IPS-20b (cell line): ENCODE data around the gene LCE3C.
"Not testable (repeated sequence)": the region's sequence is repeated elsewhere in the genome, so short reads cannot be mapped to it uniquely, and the experiment has no call there.

Source experiments
- H3K27ac ChIP-seq: one replicate; pipeline ENCODE4 v1.5.1; 2013; ENCODE audit warnings: low read length
- H3K27me3 ChIP-seq: 2 replicates; pipeline ENCODE4 v1.6.1; 2013; ENCODE audit warnings: mild to moderate bottlenecking, low read length, inconsistent platforms; ENCODE audit not compliant: insufficient read depth
- H3K36me3 ChIP-seq: 2 replicates; pipeline ENCODE4 v1.6.1; 2013; ENCODE audit warnings: low read depth, mild to moderate bottlenecking, inconsistent platforms, low read length, moderate library complexity; ENCODE audit not compliant: insufficient read depth
- H3K4me1 ChIP-seq: 2 replicates; pipeline ENCODE4 v1.6.1; 2013; ENCODE audit warnings: mild to moderate bottlenecking, control low read depth, inconsistent platforms, low read length, moderate library complexity; ENCODE audit not compliant: insufficient read depth
- H3K4me3 ChIP-seq: 2 replicates; pipeline ENCODE4 v1.5.1; 2013; ENCODE audit warnings: mild to moderate bottlenecking, low read length, inconsistent platforms
- H3K9ac ChIP-seq: 2 replicates; pipeline ENCODE4 v1.6.1; 2013; ENCODE audit warnings: low read depth, mild to moderate bottlenecking, inconsistent platforms, low read length, moderate library complexity
- H3K9me3 ChIP-seq: 2 replicates; pipeline ENCODE4 v1.6.1; 2013; ENCODE audit warnings: mild to moderate bottlenecking, low read depth, low read length, inconsistent platforms; ENCODE audit not compliant: insufficient read depth

LCE3C gene, protein sequence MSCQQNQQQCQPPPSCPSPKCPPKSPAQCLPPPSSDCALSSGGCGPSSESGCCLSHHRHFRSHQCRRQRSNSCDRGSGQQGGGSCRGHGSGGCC

DNA sequence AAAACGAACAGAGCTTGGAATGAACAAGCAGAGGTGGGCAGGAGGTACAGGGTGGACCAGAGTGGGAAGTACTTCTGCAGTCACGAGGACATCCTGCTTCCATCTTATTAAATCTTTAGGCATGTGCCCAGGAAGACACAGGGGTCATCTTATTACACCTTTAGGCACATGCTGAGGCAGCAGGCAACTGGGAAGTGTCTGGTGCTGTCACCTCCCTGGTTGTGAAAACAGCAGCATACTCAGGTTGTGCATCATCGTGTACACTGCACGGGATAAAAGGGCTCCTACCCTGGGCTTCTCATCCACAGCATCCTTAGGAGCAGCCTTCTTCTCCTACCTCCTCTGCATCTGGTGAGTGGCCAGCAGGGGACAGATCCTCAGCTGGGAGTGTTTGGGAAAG, at the start of gene LCE3C:
LCE3C (plus strand) TSS at position 301 of the 400 bp plus-strand sequence. CDS start 498 bp downstream, outside the sequence.
- no peaks in the 10 kb centered on the region for H3K4me1 ChIP-seq
- H3K4me3 ChIP-seq = no peak within 1 kb of the TSS
- H3K27me3 ChIP-seq = no peaks in the 10 kb centered on the region
- H3K9ac ChIP-seq = no peak within 1 kb of the TSS
- no peak within 1 kb of the TSS for H3K27ac ChIP-seq
- no peaks in the 10 kb centered on the region for H3K36me3 ChIP-seq
- H3K9me3 ChIP-seq = no peaks in the 10 kb centered on the region

DNA sequence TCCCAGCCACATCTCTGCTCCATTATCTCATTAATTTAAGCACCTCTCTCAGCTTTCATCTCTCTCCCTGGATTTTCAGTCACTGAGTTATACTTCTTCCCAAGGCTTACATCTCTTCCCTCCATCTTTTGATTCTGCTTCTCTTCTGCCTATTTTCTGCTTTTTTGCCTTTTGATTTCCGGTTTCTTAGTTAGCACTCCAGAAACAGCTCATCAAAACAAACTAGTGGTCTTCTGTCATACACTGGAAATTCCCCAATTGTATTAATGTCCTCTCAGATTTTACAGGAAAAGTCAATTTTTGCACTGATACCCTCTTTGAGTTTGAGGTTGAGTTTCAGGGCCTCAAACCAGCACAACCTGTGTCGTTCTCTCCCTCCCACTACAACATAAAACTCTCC, 34.9 kb upstream of the LCE3C start:
- Histone ChIP-seq H3K27me3 (no peaks in the 10 kb centered on the region), H3K36me3 (no peaks in the 10 kb centered on the region), H3K27ac (no peak overlapping the region), H3K4me1 (no peaks in the 10 kb centered on the region), H3K4me3 (no peak overlapping the region), H3K9me3 (peaks cover 77% of the 10 kb centered on the region), H3K9ac (no peak overlapping the region)

DNA sequence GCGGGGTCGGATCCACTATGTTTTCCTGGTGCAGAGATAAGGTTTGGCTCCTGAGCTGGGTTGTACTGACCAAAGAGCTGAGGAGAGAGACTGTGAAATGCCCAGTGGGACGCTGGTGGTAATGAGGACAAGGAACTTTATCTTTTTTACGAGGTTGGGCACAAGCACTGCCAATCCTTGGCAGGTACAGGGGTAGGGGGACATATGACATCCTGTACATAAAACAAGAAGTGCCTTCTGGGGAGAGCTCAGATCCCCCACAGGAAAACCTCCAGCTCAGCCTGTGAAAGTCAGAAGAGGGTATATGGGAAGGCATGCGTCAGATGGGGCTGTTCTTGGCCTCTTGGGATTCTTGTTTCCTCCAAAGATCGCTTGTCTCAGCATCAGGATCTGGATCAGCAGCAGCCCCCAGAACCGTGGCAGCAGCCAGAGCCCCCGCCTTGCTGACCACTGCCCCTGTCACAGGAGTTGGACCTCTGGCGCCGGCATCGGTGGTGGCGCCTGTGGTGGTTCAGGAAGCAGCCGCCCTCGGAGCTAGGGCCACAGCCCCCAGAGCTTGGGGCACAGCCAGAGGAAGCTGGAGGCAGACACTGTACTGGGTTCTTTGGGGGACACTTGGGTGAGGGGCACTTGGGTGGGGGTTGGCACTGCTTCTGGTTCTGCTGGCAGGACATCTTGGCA, 34.4 kb upstream of the LCE3C start:
- Histone ChIP-seq H3K36me3 (no peaks in the 10 kb centered on the region), H3K27ac (no peak overlapping the region), H3K9ac (no peak overlapping the region), H3K4me3 (no peak overlapping the region), H3K4me1 (no peaks in the 10 kb centered on the region), H3K27me3 (no peaks in the 10 kb centered on the region), H3K9me3 (peaks cover 78% of the 10 kb centered on the region)

DNA sequence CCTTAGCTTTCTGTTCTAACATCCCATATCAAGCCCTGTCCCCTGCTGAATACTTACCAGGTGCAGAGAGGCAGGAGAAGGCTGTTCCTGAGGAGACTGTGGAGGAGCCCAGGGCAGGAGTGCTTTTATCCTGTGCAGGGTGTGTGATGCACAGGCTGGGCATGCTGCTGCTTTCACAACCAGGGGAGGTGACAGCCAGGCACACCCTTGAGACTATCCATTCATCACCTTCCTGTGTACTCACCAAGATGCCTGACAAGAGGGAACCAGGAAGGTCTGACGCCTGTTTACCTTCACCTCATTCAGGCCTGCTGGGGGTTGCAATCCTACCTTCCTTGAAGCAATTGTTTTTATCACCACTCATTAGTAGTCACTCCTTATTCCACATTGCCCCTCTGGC, 33.4 kb upstream of the LCE3C start, which contains the start of gene LCE3E:
LCE3E (minus strand) TSS at position 100 of the 400 bp plus-strand sequence. CDS start 572 bp downstream, outside the sequence.
- Histone ChIP-seq H3K9ac (no peak within 1 kb of the TSS), H3K27me3 (no peaks in the 10 kb centered on the region), H3K4me3 (no peak within 1 kb of the TSS), H3K36me3 (no peaks in the 10 kb centered on the region), H3K27ac (no peak within 1 kb of the TSS), H3K4me1 (no peaks in the 10 kb centered on the region), H3K9me3 (peaks cover 75% of the 10 kb centered on the region)

DNA sequence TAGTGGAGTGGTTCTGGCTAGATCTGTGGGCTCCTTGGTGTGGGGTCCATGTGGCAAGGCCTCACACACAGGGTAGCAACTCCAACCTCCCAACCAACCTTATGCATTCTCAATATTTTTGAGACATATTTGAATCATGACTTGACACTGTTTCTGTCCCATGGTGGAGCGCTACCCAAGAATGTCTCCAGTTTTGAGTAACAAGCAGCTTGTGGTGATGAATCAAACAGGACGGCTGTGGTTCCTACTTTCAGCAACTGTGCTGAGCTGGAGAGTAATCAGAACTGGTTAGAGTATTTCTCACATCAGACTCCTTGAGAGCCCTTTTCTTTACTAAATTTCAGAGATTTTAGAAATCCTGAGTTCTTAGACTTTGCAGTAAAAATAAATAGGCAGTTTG, 22.9 kb upstream of the LCE3C start:
- Histone ChIP-seq H3K9me3 (peaks cover 64% of the 10 kb centered on the region), H3K9ac (no peak overlapping the region), H3K36me3 (no peaks in the 10 kb centered on the region), H3K4me3 (no peak overlapping the region), H3K4me1 (peaks cover 3% of the 10 kb centered on the region; the same call in 1 of the 2 replicates), H3K27ac (no peak overlapping the region), H3K27me3 (no peaks in the 10 kb centered on the region)

DNA sequence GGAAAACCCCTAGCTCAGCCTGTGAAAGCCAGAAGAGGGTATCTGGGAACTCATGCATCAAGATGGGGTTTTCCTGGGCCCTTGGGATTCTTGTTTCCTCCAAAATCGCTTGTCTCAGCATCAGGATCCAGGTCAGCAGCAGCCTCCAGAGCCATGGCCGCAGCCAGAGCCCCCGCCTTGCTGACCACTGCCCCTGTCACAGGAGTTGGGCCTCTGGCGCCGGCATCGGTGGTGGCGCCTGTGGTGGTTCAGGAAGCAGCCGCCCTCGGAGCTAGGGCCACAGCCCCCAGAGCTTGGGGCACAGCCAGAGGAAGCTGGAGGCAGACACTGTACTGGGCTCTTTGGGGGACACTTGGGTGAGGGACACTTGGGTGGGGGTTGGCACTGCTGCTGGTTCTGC, 20.5 kb upstream of the LCE3C start:
- H3K36me3 ChIP-seq, H3K4me1 ChIP-seq, H3K27ac ChIP-seq, H3K9ac ChIP-seq, H3K4me3 ChIP-seq, H3K27me3 ChIP-seq: not testable (repeated sequence)
- peaks cover 51% of the 10 kb centered on the region for H3K9me3 ChIP-seq

DNA sequence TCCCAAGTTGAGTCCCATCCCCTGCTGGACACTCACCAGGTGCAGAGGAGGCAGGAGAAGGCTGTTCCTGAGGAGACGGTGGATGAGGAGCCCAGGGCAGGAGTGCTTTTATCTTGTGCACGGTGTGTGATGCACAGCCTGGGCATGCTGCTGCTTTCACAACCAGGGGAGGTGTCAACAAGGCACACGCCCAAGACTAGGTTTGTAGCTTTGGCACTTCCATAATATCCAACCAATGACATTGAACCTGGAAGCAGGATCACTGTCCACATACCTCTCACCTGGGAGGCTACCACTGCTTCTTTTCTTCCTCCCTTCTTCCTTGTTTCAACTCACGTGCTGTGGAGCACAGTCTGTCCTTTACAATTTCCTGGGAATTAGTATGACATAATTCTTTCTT, 19.6 kb upstream of the LCE3C start, which contains the start of gene LCE3D:
LCE3D (minus strand) TSS at position 84 of the 400 bp plus-strand sequence. CDS start 580 bp downstream, outside the sequence.
- Histone ChIP-seq H3K36me3 (no peaks in the 10 kb centered on the region), H3K9ac (no peak within 1 kb of the TSS), H3K4me1 (peaks cover 3% of the 10 kb centered on the region; the same call in 1 of the 2 replicates), H3K4me3 (no peak within 1 kb of the TSS), H3K27ac (no peak within 1 kb of the TSS), H3K9me3 (peaks cover 49% of the 10 kb centered on the region), H3K27me3 (no peaks in the 10 kb centered on the region)

DNA sequence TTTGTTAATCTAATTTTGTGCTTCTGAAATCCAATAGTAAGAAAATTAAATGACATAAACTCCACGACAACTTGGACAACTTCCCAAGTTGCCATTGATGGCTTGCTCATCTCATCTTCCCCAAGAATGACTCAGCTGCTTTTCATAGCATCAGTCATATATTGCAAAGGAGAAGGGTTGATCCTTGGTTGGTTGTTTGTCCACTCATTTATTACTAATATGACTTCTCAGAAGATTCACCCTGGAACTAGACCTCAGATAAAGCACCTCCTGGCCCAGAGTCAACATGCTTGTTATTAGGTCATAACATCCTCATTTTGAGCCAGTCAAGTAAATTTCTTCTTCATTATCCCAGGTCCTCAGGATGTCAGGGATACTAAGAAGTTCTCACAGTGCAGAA, 17.4 kb upstream of the LCE3C start:
- peaks cover 29% of the 10 kb centered on the region for H3K9me3 ChIP-seq
- no peaks in the 10 kb centered on the region for H3K36me3 ChIP-seq
- H3K27ac ChIP-seq = no peak overlapping the region
- no peak overlapping the region for H3K4me3 ChIP-seq
- H3K27me3 ChIP-seq = no peaks in the 10 kb centered on the region
- H3K4me1 ChIP-seq = peaks cover 3% of the 10 kb centered on the region; the same call in 1 of the 2 replicates
- H3K9ac ChIP-seq = no peak overlapping the region

DNA sequence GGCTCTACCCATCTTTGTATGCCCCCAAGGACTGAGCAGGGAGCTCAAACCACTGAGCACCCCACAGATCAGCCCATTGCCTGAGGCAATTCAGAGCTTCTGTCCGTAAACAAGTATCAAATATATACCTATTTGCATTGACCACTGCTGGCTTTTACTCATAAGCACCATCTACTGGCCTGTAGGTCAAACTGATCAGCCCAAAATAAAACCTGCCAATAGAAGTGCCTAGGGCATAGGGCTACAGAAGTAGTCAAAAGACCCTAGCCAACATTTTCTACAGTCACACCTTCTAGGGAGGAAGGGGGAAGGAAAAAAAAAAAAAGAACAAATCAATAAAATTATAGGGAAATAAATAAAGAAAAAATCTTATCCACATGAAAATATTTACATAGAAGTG, 14.4 kb upstream of the LCE3C start:
- no peak overlapping the region for H3K4me3 ChIP-seq
- H3K4me1 ChIP-seq = no peaks in the 10 kb centered on the region
- H3K27ac ChIP-seq = no peak overlapping the region
- H3K9me3 ChIP-seq = peaks cover 13% of the 10 kb centered on the region
- H3K36me3 ChIP-seq = no peaks in the 10 kb centered on the region
- H3K27me3 ChIP-seq = no peaks in the 10 kb centered on the region
- no peak overlapping the region for H3K9ac ChIP-seq

DNA sequence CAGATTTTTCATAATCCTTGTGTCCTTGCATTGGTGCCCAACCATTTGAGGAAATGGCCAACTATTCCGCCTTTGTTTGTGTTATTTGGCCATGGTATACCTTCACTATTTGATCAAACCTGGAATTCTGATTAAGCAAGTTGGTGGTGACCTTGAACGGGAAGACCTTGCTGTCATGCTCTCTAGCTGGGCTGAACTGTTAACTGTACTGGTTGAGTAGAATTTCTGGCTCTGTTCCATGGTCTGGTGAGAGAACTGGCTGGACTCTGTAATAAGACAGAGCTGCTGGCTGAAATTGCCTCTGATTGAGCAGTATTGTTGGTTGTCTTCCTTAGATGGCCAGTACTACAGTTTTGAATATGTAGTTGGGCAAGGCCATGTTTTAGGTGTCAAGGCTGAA, 3.0 kb upstream of the LCE3C start:
- Histone ChIP-seq H3K9ac (no peak overlapping the region), H3K4me1 (no peaks in the 10 kb centered on the region), H3K27me3 (no peaks in the 10 kb centered on the region), H3K27ac (no peak overlapping the region), H3K36me3 (no peaks in the 10 kb centered on the region), H3K9me3 (no peaks in the 10 kb centered on the region), H3K4me3 (no peak overlapping the region)

DNA sequence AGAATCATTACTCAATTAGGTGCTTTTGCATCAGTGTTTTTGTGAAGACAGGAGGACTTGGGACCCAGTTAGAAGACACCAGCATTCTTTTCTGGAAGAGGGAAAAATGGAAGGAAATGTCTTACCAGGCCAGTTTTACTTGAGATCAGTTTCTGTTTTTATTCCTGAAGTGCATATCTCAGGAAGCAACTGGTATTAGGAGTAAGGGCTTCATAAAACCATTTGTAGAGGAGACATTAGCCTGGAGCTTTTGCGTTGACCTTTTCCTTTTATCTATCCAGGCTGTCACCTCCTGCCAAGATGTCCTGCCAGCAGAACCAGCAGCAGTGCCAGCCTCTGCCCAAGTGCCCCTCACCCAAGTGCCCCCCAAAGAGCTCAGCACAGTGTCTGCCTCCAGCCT, 13.5 kb downstream of the LCE3C start, which contains the start of gene LCE3B:
LCE3B (plus strand) TSS at position 301 of the 400 bp plus-strand sequence; CDS start at position 301, 0 bp downstream.
- Histone ChIP-seq H3K9me3 (peaks cover 11% of the 10 kb centered on the region), H3K4me3 (no peak within 1 kb of the TSS), H3K9ac (no peak within 1 kb of the TSS), H3K27me3 (no peaks in the 10 kb centered on the region), H3K36me3 (no peaks in the 10 kb centered on the region), H3K4me1 (no peaks in the 10 kb centered on the region), H3K27ac (no peak within 1 kb of the TSS)

DNA sequence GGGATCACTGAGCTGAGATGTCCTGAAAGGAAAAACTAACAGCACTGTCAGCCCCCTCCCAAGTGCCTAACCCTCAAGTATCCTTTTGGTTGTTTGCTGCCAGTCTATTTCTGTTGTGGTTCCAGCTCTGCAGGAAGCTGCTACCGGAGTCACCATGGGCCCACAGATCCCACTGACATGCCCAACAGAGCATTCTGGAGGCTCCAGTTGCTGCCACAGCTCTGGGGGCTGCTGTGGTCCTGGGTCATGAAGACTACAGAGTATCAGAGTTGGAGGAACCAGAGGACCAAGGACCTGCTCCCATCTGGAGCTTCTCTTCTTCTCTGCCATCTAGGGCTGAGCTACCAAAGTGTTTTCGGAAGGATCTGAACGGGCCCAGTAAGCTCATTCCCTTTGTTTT, 22.0 kb downstream of the LCE3C start:
- no peaks in the 10 kb centered on the region for H3K4me1 ChIP-seq
- no peak overlapping the region for H3K4me3 ChIP-seq
- peaks cover 81% of the 10 kb centered on the region for H3K9me3 ChIP-seq
- no peaks in the 10 kb centered on the region for H3K36me3 ChIP-seq
- H3K27me3 ChIP-seq = peaks cover 10% of the 10 kb centered on the region
- H3K27ac ChIP-seq = no peak overlapping the region
- no peak overlapping the region for H3K9ac ChIP-seq
